Measurements from ENCODE around the gene MFAP1. TPM values are rescaled to one million over a fixed set of nuclear protein-coding genes. Genes with fewer than 3 reads are reported as not detected.

The MFAP1 gene
- total and polyA plus RNA-seq, 8 donors = 5.0 to 11.9 (median 7.5) TPM

GRCh38 chr15:43776101-43776717 lies 48.3 kb downstream of the MFAP1 start:
- ATAC-seq = peak; percentile 15 to 32 (median 32)
- 10 to 16% methylated on average over 35 of the region's 35 CpGs for WGBS, 2 donors
- peak; percentile 40 to 70 (median 57) for DNase-seq
- Histone ChIP-seq H3K4me1 (peaks cover 0 to 6% (median 0%) of the 10 kb centered on the region in 3 donors), H3K9me3 (no peaks in the 10 kb centered on the region), H3K4me3 (peak overlapping the region; percentile 35 to 57 (median 44)), H3K36me3 (peaks cover 6 to 28% (median 19%) of the 10 kb centered on the region in 3 donors), H3K27ac (peak overlapping the region; percentile 61 to 89 (median 78)), H3K27me3 (no peaks in the 10 kb centered on the region)
- intact Hi-C loops (cut with DNase I) = no loop called here
- no peak for TF ChIP-seq CTCF (IDR thresholded peaks at IDR 0.05)
- no peak for FAIRE-seq

- intact Hi-C loops (cut with DNase I) = no loop called here
- peaks cover 6 to 34% (median 26%) of the 10 kb centered on the region in 3 donors for H3K36me3 ChIP-seq
- TF ChIP-seq CTCF (IDR thresholded peaks at IDR 0.05) = peak in 2 of 4 donors; percentile 13 to 21
- WGBS, 2 donors = 63 to 65% methylated on average over 1 of the region's 1 CpG
- H3K4me1 ChIP-seq = peaks cover 0 to 6% (median 0%) of the 10 kb centered on the region in 3 donors
- DNase-seq (peak in 4 of 6 donors; percentile 69 to 74 (median 72)), FAIRE-seq (no peak), ATAC-seq (peak; percentile 45 to 60 (median 52))
- H3K9me3 ChIP-seq = no peaks in the 10 kb centered on the region
- H3K27ac ChIP-seq = peak overlapping the region in 3 of 4 donors; percentile 41 to 89 (median 73)
- no peaks in the 10 kb centered on the region for H3K27me3 ChIP-seq
- peak overlapping the region in 2 of 4 donors; percentile 53 to 57 for H3K4me3 ChIP-seq
These were observed 49.0 kb downstream of the MFAP1 start for GRCh38 chr15:43775411-43775965.

- DNase-seq (peak in 1 of 6 donors; percentile 8), FAIRE-seq (no peak), ATAC-seq (no peak)
- intact Hi-C loops (cut with DNase I) = no loop called here
- H3K4me3 ChIP-seq = no peak overlapping the region
- no peaks in the 10 kb centered on the region for H3K27me3 ChIP-seq
- H3K9me3 ChIP-seq = no peaks in the 10 kb centered on the region
- peaks cover 6 to 46% (median 36%) of the 10 kb centered on the region in 3 donors for H3K36me3 ChIP-seq
- peaks cover 0 to 6% (median 0%) of the 10 kb centered on the region in 3 donors for H3K4me1 ChIP-seq
- TF ChIP-seq CTCF (IDR thresholded peaks at IDR 0.05) = no peak
- 51 to 55% methylated on average over 4 of the region's 4 CpGs for WGBS, 2 donors
- no peak overlapping the region for H3K27ac ChIP-seq
These were observed 50.4 kb downstream of the MFAP1 start for GRCh38 chr15:43774062-43774461.

- Histone ChIP-seq H3K27me3 (no peaks in the 10 kb centered on the region), H3K9me3 (no peaks in the 10 kb centered on the region), H3K4me1 (peaks cover 0 to 1% (median 0%) of the 10 kb centered on the region in 3 donors), H3K27ac (no peak overlapping the region), H3K36me3 (peaks cover 6 to 60% (median 41%) of the 10 kb centered on the region in 3 donors), H3K4me3 (no peak overlapping the region)
- no peak for DNase-seq
- FAIRE-seq = no peak
- intact Hi-C loops (cut with DNase I) = no loop called here
- ATAC-seq = no peak
- TF ChIP-seq CTCF (IDR thresholded peaks at IDR 0.05) = no peak
These were observed 51.9 kb downstream of the MFAP1 start for GRCh38 chr15:43772624-43773023.

GRCh38 chr15:43771816-43772215 lies 52.7 kb downstream of the MFAP1 start:
- no peak overlapping the region for H3K27ac ChIP-seq
- DNase-seq = no peak

More at GRCh38 chr15:43771816-43772215, 52.7 kb downstream of the MFAP1 start:
- no peak for TF ChIP-seq CTCF (IDR thresholded peaks at IDR 0.05)
- Histone ChIP-seq H3K9me3 (no peaks in the 10 kb centered on the region), H3K27me3 (no peaks in the 10 kb centered on the region), H3K36me3 (peaks cover 10 to 68% (median 43%) of the 10 kb centered on the region in 3 donors), H3K4me3 (no peak overlapping the region), H3K4me1 (no peaks in the 10 kb centered on the region)
- ATAC-seq (no peak), FAIRE-seq (no peak)
- intact Hi-C loops (cut with DNase I) = no loop called here
- 84 to 87% methylated on average over 2 of the region's 2 CpGs for WGBS, 2 donors
